GM15510 (cell line): ENCODE measurements around the gene ZBTB16.

Source experiments
- POLR2A ChIP-seq: IDR thresholded peaks from 3 replicates; pipeline ENCODE4 v1.6.1; 2011; ENCODE audit warnings: borderline replicate concordance; ENCODE audit not compliant: insufficient read length; ENCODE audit errors: extremely low read depth

The ZBTB16 gene

GRCh38 chr11:114247070-114247789 lies 187.7 kb downstream of the ZBTB16 start:
- TF ChIP-seq POLR2A = no peak

- no peak for TF ChIP-seq POLR2A
Observed at GRCh38 chr11:114250180-114250579, 190.7 kb downstream of the ZBTB16 start.

- no peak for TF ChIP-seq POLR2A
Observed at GRCh38 chr11:114250993-114251814, 191.7 kb downstream of the ZBTB16 start.

- no peak for TF ChIP-seq POLR2A
Observed at GRCh38 chr11:114251815-114252337, 192.4 kb downstream of the ZBTB16 start.

GRCh38 chr11:114252767-114253166 lies 193.3 kb downstream of the ZBTB16 start:
- no peak for TF ChIP-seq POLR2A

GRCh38 chr11:114253771-114254170 lies 194.3 kb downstream of the ZBTB16 start:
- no peak for TF ChIP-seq POLR2A

GRCh38 chr11:114254571-114255146 lies 195.1 kb downstream of the ZBTB16 start:
- no peak for TF ChIP-seq POLR2A

- TF ChIP-seq POLR2A = no peak
Observed at GRCh38 chr11:114255289-114255688, 195.8 kb downstream of the ZBTB16 start.

GRCh38 chr11:114256176-114256966 lies 196.9 kb downstream of the ZBTB16 start:
- no peak for TF ChIP-seq POLR2A

- no peak for TF ChIP-seq POLR2A
Observed at GRCh38 chr11:114256967-114257286, 197.4 kb downstream of the ZBTB16 start.

- no peak for TF ChIP-seq POLR2A
Observed at GRCh38 chr11:114257621-114258558, 198.4 kb downstream of the ZBTB16 start.

GRCh38 chr11:114258696-114259095 lies 199.2 kb downstream of the ZBTB16 start:
- TF ChIP-seq POLR2A = no peak

GRCh38 chr11:114259124-114259526 lies 199.6 kb downstream of the ZBTB16 start:
- TF ChIP-seq POLR2A = no peak
